OCI-M2 (cell line): ENCODE data around the gene WDR53.
"Not testable (repeated sequence)": the region's sequence is repeated elsewhere in the genome, so short reads cannot be mapped to it uniquely, and the experiment has no call there.

ENCODE experiments used
- DNase-seq: peaks from one replicate; lab custom pipeline; 2025; ENCODE audit not compliant: unreplicated experiment; lab: John Stamatoyannopoulos, UW

The WDR53 gene

DNA sequence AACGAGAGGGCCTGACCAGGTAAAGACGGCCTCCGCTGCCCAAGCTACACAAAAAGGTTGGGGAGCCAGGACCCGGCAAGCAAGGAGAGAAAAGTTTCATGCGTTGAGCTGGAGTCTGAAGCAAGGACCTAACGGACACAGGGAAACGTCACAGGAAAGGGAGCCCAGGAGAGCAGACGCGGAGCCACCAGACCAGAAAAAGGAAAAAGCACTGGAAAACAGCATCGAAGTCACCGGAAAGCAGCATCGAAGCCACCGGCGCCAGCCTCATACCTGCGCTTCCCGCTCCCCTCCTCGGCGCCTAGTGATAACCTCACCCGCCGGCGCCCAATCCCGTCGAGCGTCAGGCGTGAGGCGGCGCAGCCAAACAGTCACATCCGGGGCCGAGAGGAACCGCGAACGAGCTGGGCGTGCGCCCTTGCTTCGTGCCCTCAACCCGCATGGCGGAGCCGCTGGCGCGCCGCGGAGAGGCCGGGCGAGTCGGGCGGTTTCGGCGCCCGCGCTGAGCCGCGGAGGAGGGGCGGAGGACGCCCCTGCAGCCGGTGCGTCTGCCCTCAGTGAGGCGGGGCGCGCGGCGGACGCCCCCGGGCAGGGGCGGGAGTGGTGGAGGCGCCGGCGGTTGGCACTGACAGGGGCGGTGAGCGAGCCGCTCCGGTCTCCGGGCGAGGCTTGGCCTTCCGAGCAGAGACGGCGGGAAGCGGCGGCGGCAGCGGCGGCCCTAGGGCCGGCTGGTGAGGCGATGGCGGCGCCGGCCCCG is at the start of gene WDR53, which contains the start of gene FBXO45:
TSS of gene WDR53 (minus strand) at position 309 of the 757 bp plus-strand sequence. CDS start 7,079 bp downstream, outside the sequence.
TSS of gene FBXO45 (plus strand) at position 415 of the 757 bp plus-strand sequence. CDS start at position 740, 325 bp downstream.
- peak; percentile 46 for DNase-seq

DNA sequence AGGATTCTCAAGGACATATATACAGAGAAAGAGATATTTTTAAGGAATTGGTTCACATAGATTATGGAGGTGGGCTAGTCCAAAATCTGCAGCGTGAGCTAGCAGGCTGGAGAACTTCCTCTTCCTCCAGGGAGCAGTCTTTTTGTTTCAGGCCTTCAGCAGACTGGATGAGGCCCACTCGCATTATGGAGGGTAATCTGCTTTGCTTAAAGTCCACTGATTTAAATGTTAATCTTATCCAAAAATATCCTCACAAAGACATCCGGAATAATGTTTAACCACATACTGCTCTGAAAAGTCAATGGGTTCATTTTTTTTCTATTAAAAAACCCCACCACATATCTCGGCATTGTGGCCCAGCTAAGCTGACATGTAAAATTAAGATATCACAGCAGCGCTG is 48.9 kb upstream of the WDR53 start:
- DNase-seq = peak; percentile 36

DNA sequence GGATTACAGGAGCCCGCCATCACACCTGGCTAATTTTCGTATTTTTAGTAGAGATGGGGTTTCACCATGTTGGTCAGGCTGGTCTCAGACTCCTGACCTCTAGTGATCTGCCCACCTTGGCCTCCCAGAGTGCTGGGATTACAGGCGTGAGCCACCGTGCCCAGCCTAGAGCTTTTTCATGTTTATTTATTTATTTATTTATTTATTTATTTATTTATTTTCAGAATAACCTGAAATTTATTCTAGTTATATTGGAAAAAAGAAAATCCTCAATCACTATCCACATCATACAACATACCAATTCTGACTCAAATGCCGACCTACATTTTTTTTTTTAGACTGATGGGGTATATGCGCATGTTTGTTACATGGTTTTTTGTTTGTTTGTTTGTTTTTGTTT is 46.9 kb upstream of the WDR53 start:
- DNase-seq = not testable (repeated sequence)

DNA sequence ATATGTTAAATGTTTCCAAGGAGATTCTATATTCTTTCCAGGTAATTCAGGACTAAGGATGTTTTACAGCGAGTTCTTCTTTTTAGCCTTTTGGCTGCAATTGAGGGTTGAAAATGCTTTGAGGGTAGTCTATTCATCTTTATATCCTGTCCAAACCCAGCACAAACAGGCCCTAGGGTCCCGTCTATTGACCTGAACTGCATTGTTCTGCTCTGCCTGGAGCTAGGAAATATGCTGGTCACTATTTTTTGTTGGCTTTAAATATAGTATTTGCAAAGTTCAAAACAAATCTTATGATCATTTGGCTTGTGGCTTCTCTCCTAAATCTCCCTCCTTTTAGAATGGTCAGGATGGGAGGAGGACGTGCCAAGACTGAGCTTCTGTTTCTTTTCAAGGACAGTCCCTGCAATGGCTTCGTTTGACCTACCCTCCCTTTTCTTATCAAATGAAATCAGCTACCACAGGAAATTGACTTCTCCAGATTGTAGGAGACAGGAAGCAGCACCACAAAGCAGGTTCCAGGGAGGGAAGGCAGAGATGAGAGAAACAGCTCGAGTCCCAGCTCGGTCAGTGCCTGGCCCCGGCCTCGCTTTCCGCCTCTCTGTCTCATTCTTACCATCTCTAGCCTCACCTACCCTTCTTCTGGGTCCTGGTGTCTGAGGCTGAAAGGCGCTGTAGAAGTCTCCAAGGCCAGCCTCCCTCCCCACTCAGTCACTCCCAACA is 43.6 kb upstream of the WDR53 start:
- DNase-seq = no peak

DNA sequence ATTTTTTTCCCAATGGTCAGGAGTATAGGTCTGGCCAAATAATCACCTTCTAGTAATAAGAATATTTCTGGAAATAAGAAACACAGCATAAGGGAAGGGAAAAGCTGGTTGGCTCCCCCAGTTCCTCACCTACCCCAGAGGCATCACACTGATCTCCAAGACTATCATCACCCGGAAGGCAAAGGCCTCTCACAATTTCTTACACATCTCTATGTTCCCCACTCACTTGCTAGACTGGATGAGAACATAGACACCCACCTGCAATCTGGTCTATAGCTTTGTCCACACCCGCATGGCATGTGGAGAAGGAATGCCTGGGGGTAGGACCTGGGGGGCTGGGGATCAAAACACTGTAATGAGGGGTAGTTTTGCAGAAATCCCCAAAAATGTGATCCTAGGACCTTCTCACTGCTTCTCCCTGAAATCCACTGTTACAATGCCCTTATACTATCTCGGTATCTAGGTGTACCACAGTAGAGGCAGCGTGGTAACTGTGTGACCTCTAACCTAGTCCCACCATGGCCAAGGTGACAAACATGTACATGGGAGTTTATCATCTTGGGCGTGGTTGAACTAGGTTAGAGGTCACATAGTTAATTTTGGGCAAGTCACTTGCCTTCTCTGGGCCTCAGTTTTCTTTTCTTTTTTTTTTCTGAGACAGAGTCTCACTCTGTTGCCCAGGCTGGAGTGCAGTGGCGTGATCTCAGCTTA is 41.6 kb upstream of the WDR53 start:
- DNase-seq = no peak

DNA sequence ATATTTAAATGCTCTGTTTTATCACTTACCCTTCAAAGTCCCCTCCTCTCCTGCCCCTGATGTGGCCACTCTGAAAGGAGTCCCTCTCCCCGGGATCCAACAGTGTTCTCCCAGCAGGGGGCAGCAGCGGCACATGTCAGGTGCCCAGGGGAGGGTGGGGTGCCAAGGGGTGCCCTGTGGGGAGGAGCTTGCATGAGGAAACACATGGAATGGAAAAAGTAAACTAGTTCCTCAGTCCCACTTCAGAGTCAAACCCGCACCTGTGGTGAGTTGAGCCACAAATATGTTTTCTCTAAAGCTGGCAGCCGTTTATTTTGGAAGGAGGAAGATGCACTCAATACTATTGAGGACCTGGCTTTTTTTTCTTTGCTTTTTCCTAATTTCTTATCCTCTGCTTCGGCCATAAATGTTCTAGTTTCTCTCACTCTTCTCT is 41.0 kb upstream of the WDR53 start:
- peak; percentile 42 for DNase-seq

DNA sequence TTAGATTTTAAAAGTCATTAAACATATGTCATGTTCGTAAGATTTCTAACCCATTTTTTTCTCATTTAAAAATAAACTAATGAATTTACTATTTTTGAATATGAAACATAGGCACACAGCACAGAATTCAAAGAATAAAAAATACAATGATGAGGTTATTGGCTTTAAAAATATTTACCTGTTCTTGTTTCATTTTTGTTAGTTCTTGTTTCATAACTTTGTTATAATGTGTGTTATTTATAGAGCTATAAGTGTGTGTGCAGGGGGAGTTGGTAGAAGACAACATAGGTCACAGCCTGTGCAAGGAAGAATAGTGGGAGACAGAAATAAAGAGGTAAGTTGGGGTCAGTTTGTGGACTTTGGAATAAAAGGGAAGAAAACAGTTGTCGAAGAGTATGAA is 40.3 kb upstream of the WDR53 start:
- DNase-seq = no peak

DNA sequence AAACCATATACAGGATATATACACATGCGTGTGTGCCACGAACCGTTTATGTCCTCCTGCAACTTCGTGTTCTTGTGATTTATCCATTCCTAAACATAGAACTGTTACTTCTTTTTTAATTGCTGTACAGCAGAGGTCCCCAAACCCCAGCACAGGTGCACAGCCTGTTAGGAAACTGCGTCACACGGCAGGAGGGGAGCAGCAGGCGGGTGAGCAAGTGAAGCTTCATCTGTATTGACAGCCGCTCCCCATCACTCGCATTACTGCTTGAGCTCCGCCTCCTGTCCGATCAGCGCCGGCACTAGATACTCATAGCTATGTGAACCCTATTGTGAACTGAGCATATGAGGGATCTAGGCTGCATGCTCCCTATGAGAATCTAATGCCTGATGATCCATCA is 36.2 kb upstream of the WDR53 start:
- DNase-seq = no peak

DNA sequence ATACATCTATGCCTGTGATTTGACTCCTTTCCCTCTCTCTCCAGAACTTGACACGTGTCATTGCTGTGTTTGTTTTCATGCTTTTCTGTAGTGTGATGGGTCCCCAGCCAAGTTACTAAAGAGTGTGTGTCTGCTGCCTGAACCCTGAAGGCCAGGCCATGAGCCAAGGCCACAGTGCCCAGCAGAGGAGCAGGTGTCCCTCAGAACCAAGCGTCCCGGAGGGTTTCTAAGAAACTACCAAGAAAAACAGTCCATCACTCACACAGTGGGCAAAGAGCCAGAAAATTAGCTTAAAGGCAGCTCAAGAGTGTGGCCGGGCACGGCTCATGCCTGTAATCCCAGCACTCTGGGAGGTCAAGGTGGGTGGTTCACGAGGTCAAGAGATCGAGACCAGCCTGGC is 35.3 kb upstream of the WDR53 start:
- no peak for DNase-seq

DNA sequence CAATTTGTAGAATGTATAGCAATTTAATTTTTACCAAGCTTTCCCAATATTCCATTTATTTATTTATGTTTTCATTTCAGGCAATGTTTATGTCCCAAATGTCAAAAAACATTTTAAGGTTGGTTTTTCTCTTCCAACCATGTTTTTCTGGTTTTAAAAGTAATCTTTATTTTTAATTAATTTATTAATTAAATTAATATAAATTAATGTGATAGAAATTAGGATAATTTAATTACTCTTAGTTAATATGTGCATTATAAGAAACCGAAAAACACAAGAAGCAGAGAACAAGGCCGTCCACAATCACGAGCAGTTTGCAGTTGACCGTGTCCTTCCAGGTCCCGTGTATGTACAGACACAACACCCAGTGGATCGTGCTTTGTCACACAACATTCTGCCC is 34.3 kb upstream of the WDR53 start:
- no peak for DNase-seq

DNA sequence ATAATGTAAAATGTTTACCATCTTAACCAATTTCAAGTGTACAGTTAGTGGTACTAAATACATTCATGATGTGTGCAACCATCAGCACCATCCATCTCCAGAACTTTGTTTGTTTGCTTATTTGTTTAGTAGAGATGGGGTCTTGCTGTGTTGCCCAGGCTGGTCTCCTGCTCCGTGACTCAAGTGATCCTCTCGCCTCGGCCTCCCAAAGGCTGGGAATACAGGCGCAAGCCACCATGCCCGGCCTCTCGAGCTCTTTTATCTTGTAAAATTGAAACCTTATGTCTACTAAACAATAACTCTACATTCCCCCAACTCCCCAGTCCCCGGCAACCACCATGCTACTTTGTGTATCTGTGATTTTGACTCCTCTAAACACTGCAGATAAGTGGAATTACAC is 32.0 kb upstream of the WDR53 start:
- DNase-seq = no peak

DNA sequence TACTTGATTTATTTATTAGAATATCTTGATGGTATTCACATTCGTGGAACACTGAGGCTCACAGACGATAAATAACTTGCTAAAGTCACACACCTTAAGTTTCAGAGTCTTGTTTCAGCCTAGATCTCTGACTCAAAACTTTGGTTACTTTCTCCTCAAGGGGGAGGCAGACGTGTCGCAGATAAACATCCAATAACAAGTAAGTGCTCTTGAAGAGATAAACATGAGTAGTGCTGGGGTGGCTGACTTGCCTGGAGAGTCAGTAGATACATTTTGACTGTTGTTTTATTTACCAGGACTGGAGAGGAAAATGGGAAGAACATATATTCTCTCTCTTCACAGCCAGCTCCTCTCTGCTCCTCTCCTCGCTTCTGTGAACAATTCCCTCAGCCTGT is 31.4 kb upstream of the WDR53 start:
- no peak for DNase-seq

DNA sequence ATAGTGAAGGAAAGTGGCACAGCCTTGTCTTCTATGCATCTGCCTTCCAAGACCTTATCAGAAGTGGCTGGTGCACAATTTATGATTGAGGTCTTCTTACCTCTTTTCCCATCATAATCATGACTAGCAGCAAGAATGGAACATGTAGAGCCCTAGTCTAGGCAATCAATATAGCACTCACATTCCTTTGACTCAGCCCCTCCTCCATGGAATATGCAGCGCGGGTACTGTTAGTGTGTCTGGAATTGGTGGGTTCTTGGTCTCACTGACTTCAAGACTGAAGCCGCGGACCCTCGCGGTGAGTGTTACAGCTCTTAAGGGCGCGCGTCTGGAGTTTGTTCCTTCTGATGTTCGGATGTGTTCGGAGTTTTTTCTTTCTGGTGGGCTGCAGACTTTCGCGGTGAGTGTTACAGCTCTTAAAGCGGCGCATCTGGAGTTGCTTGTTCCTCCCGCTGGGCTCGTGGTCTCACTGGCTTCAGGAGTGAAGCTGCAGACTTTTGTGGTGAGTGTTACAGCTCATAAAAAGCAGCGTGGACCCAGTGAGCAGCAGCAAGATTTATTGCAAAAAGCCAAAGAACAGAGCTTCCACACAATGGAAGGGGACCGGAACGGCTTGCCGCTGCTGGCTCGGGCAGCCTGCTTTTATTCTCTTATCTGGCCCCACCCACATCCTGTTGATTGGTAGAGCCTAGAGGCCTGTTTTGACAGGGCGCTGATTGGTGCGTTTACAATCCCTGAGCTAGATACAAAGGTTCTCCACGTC is 29.8 kb upstream of the WDR53 start:
- DNase-seq = not testable (repeated sequence)

DNA sequence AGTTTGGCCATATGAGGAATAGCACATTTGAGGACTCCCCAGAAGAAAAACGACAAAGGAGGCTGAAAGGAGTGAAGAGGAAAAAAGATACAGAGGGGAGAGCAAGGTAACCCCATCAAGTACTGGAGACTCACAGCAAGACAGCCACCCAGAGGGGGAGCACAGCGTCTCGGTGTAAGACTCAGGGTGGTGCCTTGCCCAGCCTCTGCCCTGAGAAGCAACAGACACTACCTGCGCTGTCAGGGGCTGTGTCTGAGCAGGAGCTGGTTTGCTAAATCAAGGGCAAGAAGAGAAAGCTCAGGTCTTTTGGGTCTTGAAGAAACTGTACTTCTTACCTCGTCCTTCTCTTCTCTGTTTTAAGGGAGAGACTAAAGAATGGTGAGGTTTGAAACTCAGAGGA is 28.0 kb upstream of the WDR53 start:
- DNase-seq = no peak

DNA sequence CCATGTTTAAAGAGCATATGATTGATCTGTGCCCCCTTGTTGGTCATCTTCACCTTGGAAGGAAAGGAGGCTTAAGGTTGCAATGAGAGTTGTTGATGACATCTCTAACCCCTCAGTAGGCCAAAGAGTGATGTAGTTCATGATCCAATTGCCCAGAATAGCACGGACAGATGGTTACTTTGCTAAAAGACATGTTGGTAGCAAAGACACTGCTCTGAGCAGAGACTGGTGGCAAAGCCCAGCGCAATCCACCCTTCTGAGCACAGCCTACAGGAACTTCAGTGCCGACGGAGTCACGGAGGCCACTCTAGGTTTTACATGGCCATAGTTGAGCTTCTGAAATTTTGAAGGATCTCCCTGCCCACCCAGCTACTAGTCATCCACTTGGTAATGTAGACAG is 21.9 kb upstream of the WDR53 start:
- DNase-seq = no peak

DNA sequence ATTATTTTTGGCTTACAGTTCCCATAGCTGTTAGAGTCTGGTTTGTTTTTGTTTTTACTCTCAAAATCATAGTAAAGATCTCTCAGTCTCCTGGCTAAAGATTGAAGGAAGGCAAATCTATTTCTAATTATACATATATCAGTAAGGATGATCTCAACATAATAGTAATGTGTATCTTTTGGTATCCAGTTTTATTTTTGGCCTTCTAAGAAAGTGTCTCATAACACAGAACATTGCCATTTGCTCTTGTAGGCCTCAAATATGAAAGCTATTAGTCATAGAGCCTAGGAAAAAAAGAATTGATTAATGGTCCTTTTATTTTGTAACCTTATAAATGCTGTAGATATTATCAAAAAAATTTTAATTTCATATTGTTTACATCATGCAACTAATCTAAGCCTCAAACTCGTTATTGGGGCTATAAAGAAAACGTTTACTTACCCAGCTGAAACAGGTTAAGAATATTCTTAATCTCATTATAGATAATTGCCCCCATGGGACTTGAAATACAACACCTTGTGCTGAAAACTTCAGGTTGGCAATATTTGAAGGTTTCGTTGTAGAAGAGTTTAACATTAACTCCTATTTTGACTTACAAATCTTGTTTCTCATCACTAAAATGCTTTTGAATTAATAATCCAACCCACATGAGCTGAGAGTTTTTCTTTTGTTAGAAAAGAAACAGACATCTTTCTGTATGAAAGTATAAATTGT is 16.8 kb upstream of the WDR53 start:
- DNase-seq = no peak

DNA sequence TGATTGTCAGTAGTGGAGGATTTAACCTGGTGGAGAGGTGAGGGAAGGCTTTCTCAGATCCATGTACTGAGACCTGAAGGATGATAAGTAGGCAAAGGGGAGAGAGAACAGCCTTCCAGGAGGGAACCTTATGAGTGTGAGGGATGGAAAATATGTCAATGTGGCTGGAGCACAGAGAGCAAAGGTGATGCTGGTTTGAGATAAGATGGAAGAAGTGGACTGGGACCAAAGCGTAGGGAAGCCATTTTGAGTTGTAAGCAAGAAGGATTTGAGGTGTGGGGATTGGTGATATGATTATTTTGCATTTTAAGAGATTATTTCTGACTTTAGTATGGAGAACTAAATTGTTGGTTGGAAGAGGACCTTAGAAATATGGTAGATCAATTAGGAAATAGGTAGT is 4.0 kb upstream of the WDR53 start:
- DNase-seq = no peak

DNA sequence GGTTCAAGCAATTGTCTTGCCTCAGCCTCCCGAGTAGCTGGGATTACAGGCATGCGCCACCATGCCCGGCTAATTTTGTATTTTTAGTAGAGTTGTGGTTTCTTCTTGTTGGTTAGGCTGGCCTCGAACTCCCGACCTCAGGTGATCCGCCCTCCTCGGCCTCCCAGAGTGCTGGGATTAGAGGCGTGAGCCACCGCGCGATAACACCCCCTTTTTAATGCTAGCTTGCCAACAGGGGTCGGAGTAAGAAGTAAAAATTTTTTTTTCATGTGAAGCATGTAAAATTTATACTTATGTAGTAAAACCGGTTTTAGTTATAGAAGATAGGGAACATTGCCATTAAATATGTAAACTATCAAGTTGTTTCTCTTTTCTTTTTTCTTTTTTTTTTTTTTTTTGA is 2.0 kb upstream of the WDR53 start:
- not testable (repeated sequence) for DNase-seq

DNA sequence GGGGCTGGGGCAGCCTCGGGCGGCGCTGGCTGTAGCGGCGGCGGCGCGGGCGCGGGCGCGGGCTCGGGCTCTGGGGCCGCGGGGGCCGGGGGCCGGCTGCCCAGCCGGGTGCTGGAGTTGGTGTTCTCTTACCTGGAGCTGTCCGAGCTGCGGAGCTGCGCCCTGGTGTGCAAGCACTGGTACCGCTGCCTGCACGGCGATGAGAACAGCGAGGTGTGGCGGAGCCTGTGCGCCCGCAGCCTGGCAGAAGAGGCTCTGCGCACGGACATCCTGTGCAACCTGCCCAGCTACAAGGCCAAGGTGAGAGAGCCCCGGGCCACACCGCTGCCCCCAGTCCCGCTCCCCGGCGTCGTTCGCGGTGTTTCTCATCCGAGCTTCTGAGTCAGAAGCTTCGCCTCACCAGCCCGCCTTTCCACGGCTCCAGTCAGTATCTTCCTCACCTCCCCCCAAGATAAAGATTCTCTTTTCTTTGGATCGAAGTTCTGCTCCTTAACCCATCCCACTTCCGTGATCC is 706 bp upstream of the WDR53 start:
- DNase-seq = no peak

DNA sequence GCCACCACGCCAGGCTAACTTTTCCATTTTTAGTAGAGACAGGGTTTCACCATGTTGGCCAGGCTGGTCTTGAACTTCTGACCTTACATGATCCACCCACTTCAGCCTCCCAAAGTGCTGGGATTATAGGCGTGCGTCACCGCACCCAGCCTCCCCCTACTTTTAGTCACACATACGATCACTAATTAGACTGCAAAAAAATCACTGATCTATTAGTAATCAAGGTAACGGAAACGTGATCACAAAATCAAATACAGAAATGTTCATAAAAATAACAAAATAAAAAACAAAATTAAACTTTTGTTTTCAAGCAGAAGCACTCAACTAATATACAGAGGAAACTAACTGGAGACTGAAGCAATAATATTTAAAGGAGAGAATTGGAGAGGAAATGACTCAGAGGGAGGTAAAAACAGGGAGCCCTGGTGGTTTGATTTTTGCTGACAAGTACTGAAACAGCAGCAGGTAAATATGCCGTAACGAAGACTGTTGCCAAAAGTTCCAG is 4.6 kb downstream of the WDR53 start:
- no peak for DNase-seq
